WTC11 (cell line): ENCODE results near the gene SNCA. TPM values are rescaled to one million over a fixed set of nuclear protein-coding genes. Genes with fewer than 3 reads are reported as not detected.

ENCODE experiments used
- ATAC-seq: fragments of 200-7000 bp; cut with Tn5 transposase; 2 replicates; pipeline ENCODE4 v1.10.0; 2021; ENCODE audit warnings: mild to moderate bottlenecking, moderate library complexity
- CTCF ChIA-PET: fragments of 300-600 bp; sonication (Branson Sonifier 250); formaldehyde crosslinking; loops from one replicate; lab custom pipeline; 2021; ENCODE audit warnings: antibody characterized with exemption; lab: Charles Lee
- POLR2A ChIA-PET: fragments of 350-600 bp; sonication (Branson Sonifier 250); formaldehyde crosslinking; loops from one replicate; lab custom pipeline; 2021; ENCODE audit warnings: antibody characterized with exemption; lab: Charles Lee
- DNase-seq: peaks from one replicate; pipeline ENCODE4 v3.0.0; 2021; ENCODE audit warnings: low spot score
- H3K27ac Mint-ChIP-seq: 2 replicates; pipeline ENCODE4 v1.8.0; 2021; ENCODE audit warnings: mixed read lengths
- H3K27me3 Mint-ChIP-seq: 2 replicates; pipeline ENCODE4 v1.8.0; 2021; ENCODE audit warnings: low read depth, mild to moderate bottlenecking, moderate library complexity, mixed read lengths
- H3K36me3 Mint-ChIP-seq: 2 replicates; pipeline ENCODE4 v1.8.0; 2021; ENCODE audit warnings: mixed read lengths
- H3K4me1 Mint-ChIP-seq: 2 replicates; pipeline ENCODE4 v1.8.0; 2022; ENCODE audit warnings: mixed read lengths
- H3K4me3 Mint-ChIP-seq: 2 replicates; pipeline ENCODE4 v1.8.0; 2021; ENCODE audit warnings: mild to moderate bottlenecking, moderate library complexity, mixed read lengths
- H3K9me3 Mint-ChIP-seq: 2 replicates; pipeline ENCODE4 v1.8.0; 2021; ENCODE audit warnings: mixed read lengths
- ATF3 ChIP-seq: sonication (generic); formaldehyde crosslinking; conservative IDR thresholded peaks from 2 replicates; pipeline ENCODE4 v1.8.1; 2022; ENCODE audit warnings: mild to moderate bottlenecking, missing genetic modification reagents
- GTF2I ChIP-seq: fragments of 250-450 bp; sonication (Bioruptor Pico); conservative IDR thresholded peaks from 2 replicates; pipeline ENCODE4 v1.4.0; 2021; ENCODE audit warnings: mild to moderate bottlenecking
- HMGA2 ChIP-seq: fragments of 250-450 bp; sonication (Bioruptor Pico); IDR thresholded peaks from 2 replicates; pipeline ENCODE4 v1.4.0; 2021; ENCODE audit warnings: mild to moderate bottlenecking, moderate library complexity
- HMGXB4 ChIP-seq: sonication (generic); formaldehyde crosslinking; IDR thresholded peaks from 2 replicates; pipeline ENCODE4 v1.8.1; 2023; ENCODE audit warnings: mild to moderate bottlenecking, moderate library complexity, missing genetic modification reagents
- SMAD3 ChIP-seq: sonication (generic); formaldehyde crosslinking; IDR thresholded peaks from 2 replicates; pipeline ENCODE4 v1.8.0; 2022; ENCODE audit warnings: missing genetic modification reagents, mild to moderate bottlenecking, borderline replicate concordance
- TEAD1 ChIP-seq: sonication (generic); formaldehyde crosslinking; IDR thresholded peaks from 2 replicates; pipeline ENCODE4 v1.8.0; 2022; ENCODE audit warnings: mild to moderate bottlenecking, missing genetic modification reagents
- ZBTB21 ChIP-seq: sonication (generic); formaldehyde crosslinking; IDR thresholded peaks from 2 replicates; pipeline ENCODE4 v1.8.1; 2023; ENCODE audit warnings: mild to moderate bottlenecking, missing genetic modification reagents, borderline replicate concordance
- ZNF121 ChIP-seq: sonication (generic); formaldehyde crosslinking; IDR thresholded peaks from 2 replicates; pipeline ENCODE4 v1.8.0; 2023; ENCODE audit warnings: missing genetic modification reagents
- ZNF232 ChIP-seq: sonication (generic); formaldehyde crosslinking; IDR thresholded peaks from 2 replicates; pipeline ENCODE4 v1.8.0; 2022; ENCODE audit warnings: mild to moderate bottlenecking, missing genetic modification reagents
- ZNF263 ChIP-seq: sonication (generic); formaldehyde crosslinking; IDR thresholded peaks from 2 replicates; pipeline ENCODE4 v1.8.1; 2022; ENCODE audit warnings: low read depth, mild to moderate bottlenecking, moderate library complexity, missing genetic modification reagents
- ZNF532 ChIP-seq: fragments of 250-450 bp; sonication (Bioruptor Pico); IDR thresholded peaks from 2 replicates; pipeline ENCODE4 v1.9.0; 2021; ENCODE audit warnings: mild to moderate bottlenecking, borderline replicate concordance
- ZNF671 ChIP-seq: fragments of 250-450 bp; sonication (Bioruptor Pico); IDR thresholded peaks from 2 replicates; pipeline ENCODE4 v1.8.0; 2021; ENCODE audit warnings: mild to moderate bottlenecking
- total RNA-seq: library from RNA; stranded (reverse); gene quantifications from 3 replicates; pipeline ENCODE4 v1.2.3, GENCODE V29; 2021
- TF ChIP-seq, protein P1 (sequence below): sonication (generic); formaldehyde crosslinking; IDR thresholded peaks from 2 replicates; pipeline ENCODE4 v1.8.1; 2023; ENCODE audit warnings: mild to moderate bottlenecking, missing genetic modification reagents

SNCA gene
- total RNA-seq, 1 experiment from 2014 or later: 15.0 TPM

DNA sequence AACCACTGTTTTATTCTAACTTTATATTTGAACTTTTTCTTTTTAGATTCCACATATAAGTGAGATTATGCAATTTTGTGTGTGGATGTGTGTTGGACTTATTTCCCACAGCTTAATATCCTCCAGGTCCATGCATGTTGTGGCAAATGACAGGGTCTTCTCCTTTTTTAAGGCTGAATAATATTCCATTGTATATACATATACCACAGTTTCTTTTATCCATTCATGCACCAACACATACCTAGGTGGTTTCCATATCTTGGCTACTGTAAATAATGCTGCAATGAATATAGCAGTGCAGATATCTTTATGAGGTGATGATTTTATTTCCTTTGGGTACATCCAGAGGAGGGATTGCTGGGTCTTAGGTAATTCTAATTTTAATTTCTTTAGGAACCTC is 69.0 kb downstream of the SNCA start:
- no peaks in the 10 kb centered on the region for H3K4me1 Mint-ChIP-seq
- H3K27me3 Mint-ChIP-seq: no peaks in the 10 kb centered on the region
- H3K9me3 Mint-ChIP-seq: peaks cover 3% of the 10 kb centered on the region
- DNase-seq (no peak), ATAC-seq (no peak)
- no peak for TF ChIP-seq HMGA2 (CRISPR knock-in tag)
- H3K27ac Mint-ChIP-seq: no peak overlapping the region
- POLR2A ChIA-PET: no interaction called here
- H3K36me3 Mint-ChIP-seq: no peaks in the 10 kb centered on the region
- no peak overlapping the region for H3K4me3 Mint-ChIP-seq
- CTCF ChIA-PET: no interaction called here

GRCh38 chr4:89765966-89766365 is 71.0 kb downstream of the SNCA start:
- ChIA-PET CTCF (interaction anchor here (1.5 kb wide), 1 partner anchor 125 kb away, joined by 3 read pairs; no protein-coding TSS in a partner anchor), POLR2A (no interaction called here)
- no peak overlapping the region for H3K4me3 Mint-ChIP-seq
- DNase-seq (no peak), ATAC-seq (no peak)
- H3K27me3 Mint-ChIP-seq: no peaks in the 10 kb centered on the region
- no peaks in the 10 kb centered on the region for H3K36me3 Mint-ChIP-seq
- H3K9me3 Mint-ChIP-seq: peaks cover 3% of the 10 kb centered on the region
- H3K27ac Mint-ChIP-seq: no peak overlapping the region
- TF ChIP-seq ZNF671: no peak
- H3K4me1 Mint-ChIP-seq: no peaks in the 10 kb centered on the region

- no peaks in the 10 kb centered on the region for H3K36me3 Mint-ChIP-seq
- ATAC-seq: no peak
- no peaks in the 10 kb centered on the region for H3K27me3 Mint-ChIP-seq
- no peaks in the 10 kb centered on the region for H3K4me1 Mint-ChIP-seq
- no peak for DNase-seq
- CTCF ChIA-PET: interaction anchor here (1.5 kb wide), 1 partner anchor 125 kb away, joined by 3 read pairs; no protein-coding TSS in a partner anchor
- TF ChIP-seq GTF2I: no peak
- no peak for TF ChIP-seq HMGXB4
- TF ChIP-seq ZNF121: no peak
- no peak for TF ChIP-seq HMGA2 (CRISPR knock-in tag)
- TF ChIP-seq, all 79 proteins: peak for 0
- Mint-ChIP-seq H3K4me3 (no peak overlapping the region), H3K9me3 (peaks cover 3% of the 10 kb centered on the region), H3K27ac (no peak overlapping the region)
- POLR2A ChIA-PET: no interaction called here
These were observed 71.4 kb downstream of the SNCA start for GRCh38 chr4:89765528-89765927.

DNA sequence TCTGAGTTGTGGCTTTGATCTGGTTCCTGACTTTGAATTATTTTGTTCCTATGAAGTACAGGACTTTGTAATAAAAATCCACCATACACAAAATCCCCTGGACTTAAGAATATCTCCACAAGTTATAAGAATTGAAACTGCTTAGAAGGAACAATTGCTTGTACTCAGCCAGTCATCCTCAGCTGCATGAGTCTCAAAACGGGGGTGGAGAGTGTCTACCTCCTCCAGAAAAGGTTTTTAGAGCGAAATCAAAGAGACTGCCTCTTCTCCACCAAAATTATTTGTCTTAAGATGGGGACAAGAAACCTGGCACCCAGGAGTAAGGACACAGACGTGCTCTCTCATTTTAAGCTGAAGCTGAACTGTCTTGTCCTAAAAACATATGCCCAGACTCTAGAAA is 74.7 kb downstream of the SNCA start:
- no peaks in the 10 kb centered on the region for H3K4me1 Mint-ChIP-seq
- ChIA-PET CTCF (no interaction called here), POLR2A (no interaction called here)
- no peak for TF ChIP-seq ZNF232 (CRISPR knock-in tag)
- TF ChIP-seq ZNF263 (CRISPR knock-in tag): no peak
- TF ChIP-seq, protein P1, sequence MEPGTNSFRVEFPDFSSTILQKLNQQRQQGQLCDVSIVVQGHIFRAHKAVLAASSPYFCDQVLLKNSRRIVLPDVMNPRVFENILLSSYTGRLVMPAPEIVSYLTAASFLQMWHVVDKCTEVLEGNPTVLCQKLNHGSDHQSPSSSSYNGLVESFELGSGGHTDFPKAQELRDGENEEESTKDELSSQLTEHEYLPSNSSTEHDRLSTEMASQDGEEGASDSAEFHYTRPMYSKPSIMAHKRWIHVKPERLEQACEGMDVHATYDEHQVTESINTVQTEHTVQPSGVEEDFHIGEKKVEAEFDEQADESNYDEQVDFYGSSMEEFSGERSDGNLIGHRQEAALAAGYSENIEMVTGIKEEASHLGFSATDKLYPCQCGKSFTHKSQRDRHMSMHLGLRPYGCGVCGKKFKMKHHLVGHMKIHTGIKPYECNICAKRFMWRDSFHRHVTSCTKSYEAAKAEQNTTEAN: no peak
- no peak for TF ChIP-seq ATF3 (CRISPR knock-in tag)
- TF ChIP-seq TEAD1: no peak
- no peak for TF ChIP-seq ZBTB21 (CRISPR knock-in tag)
- TF ChIP-seq SMAD3 (CRISPR knock-in tag): no peak
- no peak for TF ChIP-seq ZNF532
- H3K36me3 Mint-ChIP-seq: no peaks in the 10 kb centered on the region
- no peak for ATAC-seq
- H3K9me3 Mint-ChIP-seq: no peaks in the 10 kb centered on the region
- no peaks in the 10 kb centered on the region for H3K27me3 Mint-ChIP-seq
- no peak overlapping the region for H3K4me3 Mint-ChIP-seq
- no peak for DNase-seq
- no peak overlapping the region for H3K27ac Mint-ChIP-seq
